Endodermal cell (in vitro differentiated cells): ENCODE measurements around the gene GGTLC2. TPM values are rescaled to one million over a fixed set of nuclear protein-coding genes. Genes with fewer than 3 reads are reported as not detected.
"Not testable (repeated sequence)": the region's sequence is repeated elsewhere in the genome, so short reads cannot be mapped to it uniquely, and the experiment has no call there.

Experiments
- DNase-seq: peaks from one replicate; pipeline ENCODE4 v3.0.0-alpha.2; 2017
- H3K27ac ChIP-seq: 2 replicates; pipeline ENCODE4 v1.5.1; 2013; ENCODE audit warnings: mild to moderate bottlenecking, low read depth, low read length, moderate library complexity
- H3K27me3 ChIP-seq: 2 replicates; pipeline ENCODE4 v1.6.1; 2013; ENCODE audit warnings: mild to moderate bottlenecking, low read length, moderate library complexity; ENCODE audit not compliant: insufficient read depth, control insufficient read depth, poor library complexity, severe bottlenecking
- H3K36me3 ChIP-seq: 2 replicates; pipeline ENCODE4 v1.7.0; 2013; ENCODE audit warnings: mild to moderate bottlenecking, low read length, moderate library complexity; ENCODE audit not compliant: control insufficient read depth, insufficient read depth
- H3K4me1 ChIP-seq: one replicate; pipeline ENCODE4 v1.7.0; 2013; ENCODE audit warnings: low read length; ENCODE audit not compliant: control insufficient read depth, insufficient read depth
- H3K4me3 ChIP-seq: 2 replicates; pipeline ENCODE4 v1.5.1; 2013; ENCODE audit warnings: mild to moderate bottlenecking, low read length, moderate library complexity
- H3K9ac ChIP-seq: 2 replicates; pipeline ENCODE4 v1.6.1; 2013; ENCODE audit warnings: mild to moderate bottlenecking, low read length, moderate library complexity; ENCODE audit not compliant: poor library complexity, severe bottlenecking; ENCODE audit errors: extremely low read depth
- H3K9me3 ChIP-seq: 2 replicates; pipeline ENCODE4 v1.6.1; 2013; ENCODE audit warnings: mild to moderate bottlenecking, low read length, moderate library complexity; ENCODE audit not compliant: control insufficient read depth
- H3K27ac Mint-ChIP-seq: 2 replicates; pipeline ENCODE4 v1.8.0; 2020; ENCODE audit warnings: mixed read lengths
- H3K27me3 Mint-ChIP-seq: 2 replicates; pipeline ENCODE4 v1.8.0; 2021; ENCODE audit warnings: mild to moderate bottlenecking, mixed read lengths; ENCODE audit not compliant: insufficient read depth
- H3K36me3 Mint-ChIP-seq: 2 replicates; pipeline ENCODE4 v1.8.0; 2020; ENCODE audit warnings: low read depth, mixed read lengths
- H3K4me1 Mint-ChIP-seq: 2 replicates; pipeline ENCODE4 v1.8.0; 2020; ENCODE audit warnings: mixed read lengths
- H3K4me3 Mint-ChIP-seq: 2 replicates; pipeline ENCODE4 v1.8.0; 2020; ENCODE audit warnings: mild to moderate bottlenecking, moderate library complexity, mixed read lengths
- H3K9me3 Mint-ChIP-seq: 2 replicates; pipeline ENCODE4 v1.8.0; 2020; ENCODE audit warnings: mild to moderate bottlenecking, mixed read lengths
- CTCF ChIP-seq: fragments of 200-600 bp; sonication (generic); conservative IDR thresholded peaks from 2 replicates; pipeline ENCODE4 v1.5.0; 2021; ENCODE audit warnings: antibody characterized with exemption, mild to moderate bottlenecking
- WGBS, 2 experiments: methylation state at CpG; one replicate each; pipeline versions ENCODE4 v1.1.5 to v1.1.7; 2013; ENCODE audit warnings: missing lambda C conversion rate in 2 of 2, mixed read lengths in 1 of 2; ENCODE audit not compliant: insufficient coverage in 1 of 2, insufficient read length in 1 of 2; 5-methylcytosine and 5-hydroxymethylcytosine counted together
- total RNA-seq, 2 donors: library from RNA; stranded (reverse); fragmentation: NEBNext Ultra II Directional in 1 of 2; extraction: Animal tissue kit (Norgen Biotek cat#: 25700) in 1 of 2; gene quantifications; 2 replicates in 1 of 2; 3 replicates in 1 of 2; pipeline ENCODE4 v1.2.1, GENCODE V29; 2021

GGTLC2 gene
- total RNA-seq, 2 donors from 2014 or later, result not detected

- WGBS, 2 experiments, result no CpG with 5 or more reads among the region's 12 CpGs
- not testable (repeated sequence) for DNase-seq, H3K27ac Mint-ChIP-seq, H3K9ac ChIP-seq, H3K4me1 ChIP-seq, H3K27me3 ChIP-seq, H3K9me3 Mint-ChIP-seq, H3K4me3 ChIP-seq, H3K36me3 Mint-ChIP-seq, H3K27me3 Mint-ChIP-seq, H3K4me1 Mint-ChIP-seq, H3K4me3 Mint-ChIP-seq, H3K36me3 ChIP-seq, H3K9me3 ChIP-seq, H3K27ac ChIP-seq
- TF ChIP-seq CTCF, result peak; percentile 69
Observed at GRCh38 chr22:22647952-22648351, 3.5 kb downstream of the GGTLC2 start.

GRCh38 chr22:22648863-22649536 lies 4.6 kb downstream of the GGTLC2 start:
- not testable (repeated sequence) for H3K9me3 ChIP-seq, H3K36me3 ChIP-seq, H3K27ac ChIP-seq, H3K4me3 ChIP-seq, H3K4me3 Mint-ChIP-seq, H3K27me3 ChIP-seq, H3K9me3 Mint-ChIP-seq, DNase-seq, H3K36me3 Mint-ChIP-seq, H3K4me1 ChIP-seq, H3K27ac Mint-ChIP-seq, H3K9ac ChIP-seq, H3K4me1 Mint-ChIP-seq, H3K27me3 Mint-ChIP-seq
- 90 to 91% methylated on average over 3 to 6 of the region's 9 CpGs for WGBS, 2 experiments

GRCh38 chr22:22649761-22650160 lies 5.3 kb downstream of the GGTLC2 start:
- H3K36me3 ChIP-seq, H3K4me1 ChIP-seq, H3K27ac Mint-ChIP-seq, H3K4me3 Mint-ChIP-seq, H3K9me3 ChIP-seq, H3K27me3 Mint-ChIP-seq, H3K9me3 Mint-ChIP-seq, H3K36me3 Mint-ChIP-seq, H3K4me1 Mint-ChIP-seq, H3K9ac ChIP-seq, H3K4me3 ChIP-seq, DNase-seq, H3K27ac ChIP-seq, H3K27me3 ChIP-seq: not testable (repeated sequence)
- WGBS, 2 experiments, result no CpG with 5 or more reads among the region's 8 CpGs

GRCh38 chr22:22650398-22650797 lies 6.0 kb downstream of the GGTLC2 start:
- H3K4me3 Mint-ChIP-seq, H3K4me1 ChIP-seq, H3K27ac Mint-ChIP-seq, H3K9me3 Mint-ChIP-seq, H3K4me3 ChIP-seq, H3K9ac ChIP-seq, H3K27me3 Mint-ChIP-seq, H3K4me1 Mint-ChIP-seq, H3K36me3 ChIP-seq, H3K36me3 Mint-ChIP-seq, DNase-seq, H3K9me3 ChIP-seq, H3K27me3 ChIP-seq, H3K27ac ChIP-seq: not testable (repeated sequence)
- WGBS, 2 experiments, result no CpG with 5 or more reads among the region's 9 CpGs

GRCh38 chr22:22650803-22651515 lies 6.5 kb downstream of the GGTLC2 start:
- H3K27ac ChIP-seq, DNase-seq, H3K36me3 Mint-ChIP-seq, H3K27me3 ChIP-seq, H3K4me1 Mint-ChIP-seq, H3K4me3 Mint-ChIP-seq, H3K4me3 ChIP-seq, H3K27ac Mint-ChIP-seq, H3K4me1 ChIP-seq, H3K9me3 ChIP-seq, H3K9me3 Mint-ChIP-seq, H3K36me3 ChIP-seq, H3K9ac ChIP-seq: not testable (repeated sequence)
- H3K27me3 Mint-ChIP-seq, result peaks cover 10% of the 10 kb centered on the region
- 100% methylated on average over 2 of the region's 8 CpGs; no CpG with 5 or more reads in 1 of the 2 experiments for WGBS, 2 experiments

GRCh38 chr22:22651593-22651992 lies 7.2 kb downstream of the GGTLC2 start:
- not testable (repeated sequence) for H3K9me3 ChIP-seq, H3K36me3 Mint-ChIP-seq, H3K36me3 ChIP-seq, H3K4me1 Mint-ChIP-seq, H3K27ac ChIP-seq, H3K9me3 Mint-ChIP-seq, DNase-seq, H3K9ac ChIP-seq, H3K27me3 ChIP-seq, H3K4me3 Mint-ChIP-seq, H3K4me3 ChIP-seq, H3K4me1 ChIP-seq, H3K27ac Mint-ChIP-seq
- H3K27me3 Mint-ChIP-seq, result peaks cover 17% of the 10 kb centered on the region
- WGBS, 2 experiments, result 33% methylated on average over 2 of the region's 10 CpGs; no CpG with 5 or more reads in 1 of the 2 experiments
